ENCODE data around the gene NIPSNAP2. TPM values are rescaled to one million over a fixed set of nuclear protein-coding genes. Genes with fewer than 3 reads are reported as not detected.
"Not testable (repeated sequence)": the region's sequence is repeated elsewhere in the genome, so short reads cannot be mapped to it uniquely, and the experiment has no call there.

The NIPSNAP2 gene
- total and polyA plus RNA-seq, 2 of the 13 experiments (the other 11 are each of a cell fraction or from before 2014, with no cell fraction given) = 40.3 to 61.5 TPM

DNA sequence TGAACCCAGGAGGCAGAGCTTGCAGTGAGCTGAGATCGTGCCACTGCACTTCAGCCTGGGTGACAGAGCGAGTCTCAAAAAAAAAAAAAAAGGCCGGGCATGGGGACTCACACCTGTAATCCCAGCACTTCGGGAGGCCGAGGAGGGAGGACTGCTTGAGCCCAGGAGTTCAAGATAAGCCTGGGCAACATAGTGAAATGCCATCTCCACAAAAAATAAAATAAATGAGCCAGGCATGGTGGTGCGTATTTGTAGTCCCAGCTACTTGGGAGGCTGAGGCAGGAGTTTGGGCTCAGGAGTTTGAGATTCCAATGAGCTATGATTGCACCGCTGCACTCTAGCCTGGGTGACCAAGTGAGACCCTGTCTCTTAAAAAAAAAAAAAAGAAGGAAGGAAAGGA lies 68.2 kb downstream of the NIPSNAP2 start:
- BruUV-seq (replicated peaks); H3K27me3 ChIP-seq (ENCODE audit: control insufficient read depth in 1 of 2, insufficient read depth in 2 of 2, low read length in 2 of 2); H2AFZ ChIP-seq (ENCODE audit: low read length); ATAC-seq; intact Hi-C loops (cut with micrococcal nuclease; ENCODE audit: unreplicated experiment); in situ Hi-C loops (cut with HindIII; ENCODE audit: extremely low pct_ligation_motif_present, low pct_unique_long_range_greater_than_20kb); H4K20me1 ChIP-seq (ENCODE audit: insufficient read depth, low read length); FAIRE-seq; H3K9me3 ChIP-seq (ENCODE audit: low read length); DNase-seq (ENCODE audit: low spot score): not testable (repeated sequence)
- Histone ChIP-seq H3K4me1 (ENCODE audit: insufficient read depth, low read length) (peaks cover 57% of the 10 kb centered on the region), H3K9ac (ENCODE audit: insufficient read depth, low read depth, low read length) (peak overlapping the region; percentile 80), H3K4me2 (ENCODE audit: low read depth, low read length) (peak overlapping the region; percentile 77), H3K27ac (ENCODE audit: extremely low read length, insufficient read depth, low read length) (peak overlapping the region; percentile 87), H3K79me2 (ENCODE audit: insufficient read depth, low read length) (peaks cover 41% of the 10 kb centered on the region), H3K36me3 (replicated peaks in 1 of 2; ENCODE audit: control insufficient read depth in 1 of 2, insufficient read depth in 2 of 2, low read length in 2 of 2) (peaks cover 4 to 19% of the 10 kb centered on the region in 2 experiments), H3K4me3 (replicated peaks in 1 of 3; ENCODE audit: insufficient read depth in 1 of 3, low read depth in 2 of 3, low read length in 3 of 3) (peak overlapping the region; percentile 77 to 98 (median 80))
- WGBS (ENCODE audit: low lambda C conversion rate) = 8% methylated on average over 7 of the region's 7 CpGs
- TF ChIP-seq ZNF770 (CRISPR knock-in tag; IDR thresholded peaks at IDR 0.05) (peak; percentile 51; the same call in 1 of the 2 replicates), ZNF263 (CRISPR knock-in tag; IDR thresholded peaks at IDR 0.05) (peak; percentile 68)
- POLR2A ChIA-PET = interaction anchor here (0.7 to 3.5 kb wide), 4 partner anchors 18 to 73 kb away, joined by 3 to 106 read pairs (median 40); partner anchors contain the start of genes CCT6A, PSPH and SUMF2
- CTCF ChIA-PET (ENCODE audit: low intra/inter-chr PET ratio, low total read pairs) = interaction anchor here (1.7 kb wide), 1 partner anchor 32 kb away, joined by 5 read pairs; the partner anchor contains the start of gene SUMF2

DNA sequence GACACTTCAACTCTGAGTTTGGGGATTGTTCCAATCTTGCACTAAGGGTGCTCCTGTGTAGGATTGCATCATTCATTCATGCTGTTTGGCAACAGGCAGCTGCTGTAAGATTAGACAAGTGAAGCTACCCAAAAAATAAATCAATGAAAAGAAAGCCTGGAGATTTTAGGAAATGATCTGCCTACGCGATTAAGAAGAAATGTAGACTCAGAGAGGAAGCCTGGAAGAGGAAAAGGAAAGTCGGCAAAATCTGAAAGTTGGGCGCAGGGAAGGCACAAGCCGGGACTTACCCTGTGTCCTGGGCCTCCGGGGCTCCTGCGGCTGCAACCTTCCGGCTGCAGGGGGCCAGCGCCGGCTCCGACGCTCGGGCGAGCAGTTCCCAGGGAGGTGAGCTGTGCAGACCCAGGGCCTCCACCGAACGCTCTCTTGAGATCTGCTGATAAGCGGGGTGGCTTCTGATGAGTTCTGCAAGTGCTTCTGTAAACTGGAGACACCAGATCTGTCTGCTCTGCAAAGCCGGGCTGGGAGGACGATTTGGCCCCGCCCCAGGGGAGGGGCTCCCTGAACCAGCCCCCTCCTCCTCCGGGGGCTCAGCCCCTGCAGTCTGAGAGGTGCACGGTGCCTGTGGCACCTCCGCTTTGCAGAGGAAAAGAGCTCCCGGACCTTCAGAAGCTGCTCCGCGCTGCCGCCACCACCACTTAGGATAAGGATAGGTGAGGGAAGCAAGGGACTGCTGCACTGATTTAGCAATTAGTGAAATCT lies 69.5 kb downstream of the NIPSNAP2 start:
- peak; percentile 77 for FAIRE-seq
- Histone ChIP-seq H4K20me1 (ENCODE audit: insufficient read depth, low read length) (no peaks in the 10 kb centered on the region), H3K27ac (ENCODE audit: extremely low read length, insufficient read depth, low read length) (peak overlapping the region; percentile 87), H3K36me3 (replicated peaks in 1 of 2; ENCODE audit: control insufficient read depth in 1 of 2, insufficient read depth in 2 of 2, low read length in 2 of 2) (peaks cover 2 to 9% of the 10 kb centered on the region in 2 experiments; a peak in 4 of 5 replicates), H3K27me3 (ENCODE audit: control insufficient read depth in 1 of 2, insufficient read depth in 2 of 2, low read length in 2 of 2) (no peaks in the 10 kb centered on the region; a peak in 1 of 5 replicates), H3K4me2 (ENCODE audit: low read depth, low read length) (peak overlapping the region; percentile 77), H3K4me3 (replicated peaks in 1 of 3; ENCODE audit: insufficient read depth in 1 of 3, low read depth in 2 of 3, low read length in 3 of 3) (peak overlapping the region; percentile 77 to 98 (median 80)), H2AFZ (ENCODE audit: low read length) (no peak overlapping the region), H3K9ac (ENCODE audit: insufficient read depth, low read depth, low read length) (peak overlapping the region; percentile 80), H3K4me1 (ENCODE audit: insufficient read depth, low read length) (peaks cover 45% of the 10 kb centered on the region), H3K79me2 (ENCODE audit: insufficient read depth, low read length) (peaks cover 31% of the 10 kb centered on the region), H3K9me3 (ENCODE audit: low read length) (no peaks in the 10 kb centered on the region)
- in situ Hi-C loops (cut with HindIII; ENCODE audit: extremely low pct_ligation_motif_present, low pct_unique_long_range_greater_than_20kb) = no loop called here
- intact Hi-C loops (cut with micrococcal nuclease; ENCODE audit: unreplicated experiment) = loop anchor here (1.0 kb wide), 2 partner anchors 13 to 17 kb away; partner anchors contain the start of genes CCT6A and PSPH
- BruUV-seq (replicated peaks) = TSS peak; percentile 58
- ChIA-PET POLR2A (interaction anchor here (0.7 to 3.5 kb wide), 19 partner anchors 8 to 83 kb away, joined by 3 to 106 read pairs (median 4); partner anchors contain the start of genes CCT6A, CHCHD2, NIPSNAP2 and PSPH), CTCF (ENCODE audit: low intra/inter-chr PET ratio, low total read pairs) (interaction anchor here (1.2 to 1.7 kb wide), 2 partner anchors 16 to 31 kb away, joined by 3 to 5 read pairs; partner anchors contain the start of gene SUMF2)
- WGBS (ENCODE audit: low lambda C conversion rate) = 1% methylated on average over 17 of the region's 27 CpGs
- peak; percentile 89 for ATAC-seq
- DNase-seq (ENCODE audit: low spot score) = peak; percentile 88
- TF ChIP-seq ZNF205 (CRISPR knock-in tag; IDR thresholded peaks at IDR 0.05) (peak; percentile 63; the same call in 1 of the 2 replicates), ZNF7 (CRISPR knock-in tag; IDR thresholded peaks at IDR 0.05) (no peak), ZNF280D (CRISPR knock-in tag; IDR thresholded peaks at IDR 0.05) (no peak), PLSCR1 (CRISPR knock-in tag; IDR thresholded peaks at IDR 0.05; ENCODE audit: borderline replicate concordance) (no peak), ZNF543 (CRISPR knock-in tag; IDR thresholded peaks at IDR 0.05) (peak; percentile 70; the same call in 1 of the 2 replicates)
